ENCODE measurements around the gene PLA2G2D.

PLA2G2D gene

DNA sequence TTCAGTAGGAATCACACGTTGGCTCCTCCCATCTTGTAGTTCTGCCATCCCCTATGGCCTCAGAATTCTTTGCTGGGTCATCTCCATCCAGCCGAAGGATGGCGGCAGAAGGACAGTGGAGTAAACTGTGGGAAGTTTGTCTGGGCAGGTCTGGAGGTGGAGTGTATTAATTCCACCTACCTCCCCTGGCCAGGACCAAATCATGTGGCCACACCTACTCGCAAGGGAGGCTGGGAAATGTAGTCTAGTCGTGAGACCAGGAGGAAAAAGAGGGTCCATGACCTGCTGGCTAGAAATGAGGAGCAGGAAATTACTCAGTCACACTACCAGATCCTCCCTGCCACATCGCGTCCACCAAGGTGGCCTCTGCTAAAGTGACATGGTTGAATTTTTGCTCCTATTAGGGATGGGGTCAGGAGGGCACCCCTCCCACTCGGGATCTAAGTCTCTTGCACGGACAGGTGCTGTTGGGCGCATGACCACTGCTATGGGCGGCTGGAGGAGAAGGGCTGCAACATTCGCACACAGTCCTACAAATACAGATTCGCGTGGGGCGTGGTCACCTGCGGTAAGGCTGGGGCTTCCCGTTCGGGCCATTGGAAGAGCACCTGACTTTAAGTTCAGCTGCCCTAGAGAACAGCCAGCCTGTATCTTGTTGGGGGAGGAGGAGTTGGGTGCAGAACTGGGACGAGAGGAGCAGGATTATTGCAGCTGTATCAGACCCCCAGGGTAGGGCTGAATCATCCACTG is 29.8 kb downstream of the PLA2G2D start:
- DNase-seq (ENCODE audit: low read depth in 2 of 2, low spot score in 1 of 2): no peak

GRCh38 chr1:20087668-20088067 is 31.7 kb downstream of the PLA2G2D start:
- DNase-seq (ENCODE audit: low read depth in 2 of 2, low spot score in 1 of 2): no peak

DNA sequence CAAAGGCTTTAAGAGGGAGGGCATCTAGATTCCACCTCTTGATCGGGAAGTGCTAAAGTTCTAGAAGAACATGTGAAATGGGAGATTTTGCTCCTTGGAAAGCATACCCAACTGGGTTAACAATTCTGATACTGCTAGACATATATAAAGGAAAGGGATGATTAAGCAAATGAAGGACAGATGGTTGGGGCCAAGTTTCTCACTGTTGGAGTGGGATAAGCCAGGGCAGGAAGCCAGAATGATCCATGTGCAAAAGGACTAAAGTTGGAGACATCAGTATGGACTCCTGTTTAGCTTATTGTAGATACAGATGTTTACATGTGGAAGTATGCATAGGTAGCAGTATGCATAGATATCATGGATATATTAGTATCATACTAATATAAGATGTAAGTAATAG is 32.5 kb downstream of the PLA2G2D start:
- DNase-seq (ENCODE audit: low read depth in 2 of 2, low spot score in 1 of 2): no peak

GRCh38 chr1:20083178-20083944 is 36.0 kb downstream of the PLA2G2D start:
- no peak for DNase-seq (ENCODE audit: low read depth in 2 of 2, low spot score in 1 of 2)

DNA sequence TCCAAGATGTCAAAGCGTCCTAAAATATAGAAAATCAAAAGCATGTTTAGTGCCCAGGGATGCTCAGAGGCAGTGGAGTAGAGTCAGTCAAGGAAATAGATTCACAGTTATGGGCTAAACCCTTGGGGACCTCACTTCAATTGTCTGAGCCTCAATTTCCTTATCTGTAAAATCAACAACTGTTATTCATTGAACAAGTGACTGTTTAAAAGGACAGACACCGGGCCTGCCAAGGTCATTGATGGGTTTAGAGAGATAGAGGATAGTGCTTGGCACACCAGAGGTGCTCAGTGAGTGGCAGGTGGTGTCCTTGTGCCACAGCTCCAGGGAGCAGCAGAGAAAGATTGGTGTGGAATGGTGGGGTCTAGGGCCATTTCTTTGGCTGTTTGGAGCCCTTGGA is 36.6 kb downstream of the PLA2G2D start:
- DNase-seq (ENCODE audit: low read depth in 2 of 2, low spot score in 1 of 2): no peak

DNA sequence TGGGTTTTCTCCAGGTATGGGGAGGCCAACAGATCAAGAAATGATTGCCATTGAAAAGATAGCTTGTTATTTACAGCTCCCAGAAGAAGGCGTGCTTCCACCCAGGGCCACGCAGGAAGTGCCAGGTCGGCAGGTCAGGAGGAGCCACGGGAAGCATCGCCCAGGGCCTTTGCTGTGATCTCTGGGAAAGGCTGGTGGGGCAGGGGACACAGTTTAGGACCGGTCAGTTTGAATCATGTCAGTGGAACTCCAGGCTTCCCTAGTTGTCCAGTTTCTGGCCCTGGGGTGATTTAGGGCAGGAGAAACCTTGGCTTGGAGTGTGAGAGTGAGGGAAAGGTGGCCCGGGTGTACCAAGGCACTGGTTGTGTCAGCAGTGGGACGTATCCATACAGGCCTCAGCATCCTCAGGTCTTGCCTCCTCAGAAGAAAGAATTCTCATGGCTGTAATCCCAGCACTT is 38.0 kb downstream of the PLA2G2D start:
- no peak for DNase-seq (ENCODE audit: low read depth in 2 of 2, low spot score in 1 of 2)

- no peak for DNase-seq (ENCODE audit: low read depth in 2 of 2, low spot score in 1 of 2)
These were observed 38.6 kb downstream of the PLA2G2D start for GRCh38 chr1:20080441-20081352.

DNA sequence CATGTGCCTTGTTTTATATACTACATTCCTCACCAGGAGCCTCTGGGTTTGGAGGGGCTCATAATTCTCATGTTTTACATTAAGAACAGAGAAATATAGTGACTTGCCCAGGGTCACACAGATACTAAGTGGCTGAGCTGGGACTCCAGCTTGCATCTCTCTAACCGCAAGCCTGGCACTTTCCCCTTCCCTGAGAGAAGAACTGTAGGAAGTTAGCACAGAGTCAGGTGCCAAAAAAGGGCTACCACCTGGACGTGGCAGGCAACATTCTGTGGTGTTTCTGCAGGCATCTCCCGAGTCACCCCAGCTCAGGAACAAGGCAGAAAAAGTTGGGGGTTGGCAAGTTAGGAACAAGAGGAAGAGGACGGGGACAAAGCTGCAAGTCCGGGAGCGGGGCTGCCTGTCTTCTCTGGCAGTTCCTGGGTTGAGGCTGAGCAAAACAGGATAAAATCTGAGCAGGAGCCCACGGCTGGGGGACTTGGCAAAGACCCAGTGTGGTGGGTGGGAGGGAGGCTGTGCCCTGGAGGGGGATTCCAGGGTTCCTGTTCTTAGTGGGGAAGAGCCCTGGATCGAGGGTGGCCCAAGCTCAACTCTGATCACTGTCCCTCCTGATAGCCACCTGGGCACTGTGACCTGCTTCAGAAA is 39.6 kb downstream of the PLA2G2D start:
- DNase-seq (ENCODE audit: low read depth in 2 of 2, low spot score in 1 of 2): no peak

DNA sequence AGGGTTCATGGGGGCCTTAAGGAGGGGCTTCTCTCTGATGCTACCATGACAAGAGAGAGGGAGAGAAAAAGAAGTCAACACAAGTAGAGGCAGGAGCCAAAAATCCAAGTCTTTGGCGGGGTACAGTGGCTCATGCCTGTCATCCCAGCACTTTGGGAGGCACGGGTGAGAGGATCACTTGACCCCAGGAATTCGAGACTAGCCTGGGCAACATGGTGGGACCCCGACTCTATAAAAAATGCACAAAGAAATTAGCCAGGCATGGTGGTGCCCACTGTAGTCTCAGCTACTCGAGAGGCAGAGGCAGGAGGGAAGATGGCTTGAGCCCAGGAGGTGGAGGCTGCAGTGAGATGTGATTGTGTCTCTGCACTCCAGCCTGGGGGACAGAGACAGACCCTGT is 40.6 kb downstream of the PLA2G2D start:
- no peak for DNase-seq (ENCODE audit: low read depth in 2 of 2, low spot score in 1 of 2)

DNA sequence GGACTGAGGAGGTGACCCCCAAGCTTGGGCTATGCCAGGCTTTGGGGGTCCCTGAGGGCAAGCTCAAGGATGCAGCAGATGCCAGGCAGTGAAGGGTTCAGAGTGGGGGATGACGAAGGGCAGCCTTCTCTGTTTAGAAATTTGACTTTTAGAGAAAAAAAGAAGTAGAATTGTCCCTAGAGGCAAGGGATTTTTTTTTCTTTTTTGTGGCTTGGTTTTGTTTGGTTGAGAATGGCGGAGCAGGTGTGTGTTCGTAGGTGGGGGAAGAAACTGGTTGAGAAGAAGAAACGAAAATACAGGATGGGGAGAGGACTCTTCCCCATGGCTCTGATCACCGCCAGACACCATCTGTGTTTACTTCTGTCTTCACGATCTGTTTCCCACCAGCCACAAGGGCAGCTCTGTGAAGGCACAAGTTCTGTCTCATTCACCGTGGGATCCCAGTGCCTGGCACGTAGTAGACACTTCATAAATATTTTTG is 41.1 kb downstream of the PLA2G2D start:
- DNase-seq (ENCODE audit: low read depth in 2 of 2, low spot score in 1 of 2): no peak

GRCh38 chr1:20076710-20077461 is 42.5 kb downstream of the PLA2G2D start:
- no peak for DNase-seq (ENCODE audit: low read depth in 2 of 2, low spot score in 1 of 2)

DNA sequence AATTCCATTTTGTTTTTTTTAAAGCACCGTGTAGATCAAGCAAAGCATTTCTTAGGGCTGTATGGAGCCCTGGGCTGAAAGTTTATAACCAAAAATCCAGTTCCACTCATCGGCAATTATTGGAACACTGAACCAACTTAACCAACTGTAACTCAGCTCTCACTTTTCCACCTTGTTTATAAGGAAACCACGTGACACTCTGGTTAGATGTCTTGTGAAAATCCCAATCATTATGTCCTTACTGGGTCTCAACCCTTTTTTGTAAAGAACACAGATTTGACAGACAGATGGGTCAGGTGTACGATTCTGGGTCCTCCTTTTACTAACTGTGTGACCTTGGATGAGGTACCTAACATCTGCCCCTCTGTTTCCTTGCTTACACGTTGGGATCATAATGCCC is 43.1 kb downstream of the PLA2G2D start:
- no peak for DNase-seq (ENCODE audit: low read depth in 2 of 2, low spot score in 1 of 2)

DNA sequence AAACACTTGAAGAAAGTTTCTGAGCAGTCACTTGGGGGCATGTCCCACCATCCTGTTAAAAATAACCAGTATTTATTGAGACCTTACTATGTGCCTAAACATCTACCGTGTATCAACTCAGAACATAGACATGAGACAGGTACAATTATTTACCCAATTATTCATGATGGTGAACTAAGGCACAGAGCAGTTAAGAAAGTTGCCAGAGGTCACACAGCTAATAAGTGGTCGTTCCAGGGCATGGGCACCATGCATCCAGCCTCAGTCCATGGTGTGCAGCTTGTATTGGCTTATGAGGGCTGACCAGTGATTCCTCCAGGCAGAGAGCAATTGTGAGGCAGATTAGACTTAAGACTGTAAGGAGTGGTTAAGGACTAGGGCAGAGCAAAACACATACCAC is 44.0 kb downstream of the PLA2G2D start:
- no peak for DNase-seq (ENCODE audit: low read depth in 2 of 2, low spot score in 1 of 2)

GRCh38 chr1:20074725-20075171 is 44.6 kb downstream of the PLA2G2D start:
- DNase-seq (ENCODE audit: low read depth in 2 of 2, low spot score in 1 of 2): no peak

GRCh38 chr1:20074055-20074724 is 45.1 kb downstream of the PLA2G2D start:
- no peak for DNase-seq (ENCODE audit: low read depth in 2 of 2, low spot score in 1 of 2)

DNA sequence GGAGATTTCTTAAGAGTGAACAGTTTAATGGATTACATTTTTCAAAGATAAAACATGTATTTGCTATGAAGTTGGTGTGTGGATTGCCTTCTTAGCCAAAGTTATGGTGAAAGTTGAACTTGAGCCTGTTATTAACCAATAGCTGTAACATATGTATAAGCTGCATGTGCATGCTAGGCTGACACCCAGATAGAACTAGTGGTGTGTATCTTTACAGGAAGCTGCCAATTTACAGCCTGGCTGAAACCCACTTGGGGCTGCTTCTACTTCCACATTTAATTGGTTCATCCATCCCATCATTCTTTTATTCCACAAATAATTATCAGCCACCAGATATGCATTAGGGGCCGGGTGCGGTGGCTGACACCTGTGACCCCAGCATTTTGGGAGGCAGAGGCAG is 46.1 kb downstream of the PLA2G2D start:
- no peak for DNase-seq (ENCODE audit: low read depth in 2 of 2, low spot score in 1 of 2)

- no peak for DNase-seq (ENCODE audit: low read depth in 2 of 2, low spot score in 1 of 2)
These were observed 46.6 kb downstream of the PLA2G2D start for GRCh38 chr1:20072771-20073170.

GRCh38 chr1:20071416-20071815 is 47.9 kb downstream of the PLA2G2D start:
- no peak for DNase-seq (ENCODE audit: low read depth in 2 of 2, low spot score in 1 of 2)

- no peak for DNase-seq (ENCODE audit: low read depth in 2 of 2, low spot score in 1 of 2)
These were observed 49.0 kb downstream of the PLA2G2D start for GRCh38 chr1:20070357-20070756.

DNA sequence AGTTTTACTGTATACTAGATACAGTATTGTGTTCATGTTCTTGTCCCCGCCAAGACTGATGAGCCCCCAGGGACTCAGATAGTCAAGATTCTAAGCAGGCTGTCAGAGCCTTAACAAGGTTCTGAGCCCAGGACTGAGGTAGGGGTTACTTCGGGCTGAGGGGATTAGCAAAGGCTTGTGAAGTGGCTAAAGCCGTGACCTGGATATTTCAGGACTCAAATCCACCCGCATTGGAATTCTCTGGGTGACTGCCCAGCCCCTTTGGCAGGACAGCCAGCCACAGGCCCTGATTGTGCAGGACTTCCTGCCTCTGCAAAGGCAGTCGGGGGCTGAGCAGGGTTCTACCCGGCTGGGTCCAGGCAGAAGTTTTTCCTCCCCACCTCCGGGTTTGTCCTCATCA is 49.5 kb downstream of the PLA2G2D start, which contains the start of gene PLA2G5:
PLA2G5 (plus strand) TSS at position 321 of the 400 bp plus-strand sequence. CDS start 14,637 bp downstream, outside the sequence.
- DNase-seq (ENCODE audit: low read depth in 2 of 2, low spot score in 1 of 2): no peak

Data from stimulated activated CD8-positive, alpha-beta memory T cell treated with anti-CD3 and anti-CD28 coated beads, Interleukin-4, amount 100 ng/mL, for 4 hours (primary cell).